ENCODE measurements around the gene IRAK2.

The IRAK2 gene

GRCh38 chr3:10224794-10225665, 60.3 kb downstream of the IRAK2 start:
- DNase-seq: peak; percentile 49 to 68

- DNase-seq: no peak
Observed at GRCh38 chr3:10226293-10226692, 61.6 kb downstream of the IRAK2 start.

- DNase-seq: peak in 1 of 2 experiments; percentile 36
Observed at GRCh38 chr3:10228248-10228950, 63.7 kb downstream of the IRAK2 start.

- no peak for DNase-seq
Observed at GRCh38 chr3:10229576-10229975, 64.9 kb downstream of the IRAK2 start.

GRCh38 chr3:10232137-10232536, 67.4 kb downstream of the IRAK2 start:
- no peak for DNase-seq

- no peak for DNase-seq
Observed at GRCh38 chr3:10233988-10234387, 69.3 kb downstream of the IRAK2 start.

GRCh38 chr3:10234526-10235230, 70.0 kb downstream of the IRAK2 start:
- no peak for DNase-seq

GRCh38 chr3:10235551-10235950, 70.8 kb downstream of the IRAK2 start:
- no peak for DNase-seq

- DNase-seq: peak in 1 of 2 experiments; percentile 26
Observed at GRCh38 chr3:10238345-10239183, 73.8 kb downstream of the IRAK2 start.

- DNase-seq: no peak
Observed at GRCh38 chr3:10240799-10241198, 76.1 kb downstream of the IRAK2 start.

- DNase-seq: peak; percentile 49 to 84
Observed at GRCh38 chr3:10242182-10243065, 77.7 kb downstream of the IRAK2 start.

- DNase-seq: no peak
Observed at GRCh38 chr3:10244009-10244408, 79.3 kb downstream of the IRAK2 start.

GRCh38 chr3:10245081-10245712, 80.5 kb downstream of the IRAK2 start:
- DNase-seq: no peak

GRCh38 chr3:10247679-10248183, 83.0 kb downstream of the IRAK2 start:
- no peak for DNase-seq

GRCh38 chr3:10248184-10248983, 83.7 kb downstream of the IRAK2 start, which contains the start of gene TATDN2:
TATDN2 (plus strand) TSS chr3:10248459; CDS start chr3:10249201, 742 bp downstream.
- peak; percentile 90 to 96 for DNase-seq

GRCh38 chr3:10248984-10249748, 84.4 kb downstream of the IRAK2 start:
- DNase-seq: peak; percentile 60 to 67

- no peak for DNase-seq
Observed at GRCh38 chr3:10249833-10250232, 85.1 kb downstream of the IRAK2 start.

GRCh38 chr3:10251006-10251405, 86.3 kb downstream of the IRAK2 start:
- no peak for DNase-seq

- DNase-seq: no peak
Observed at GRCh38 chr3:10253731-10254130, 89.0 kb downstream of the IRAK2 start.

All from stimulated activated CD4-positive, alpha-beta T cell treated with anti-CD3 and anti-CD28 coated beads, Interleukin-4, amount 100 ng/mL, for 4 hours (primary cell).